Measurements from ENCODE around the gene GRIA1. TPM values are rescaled to one million over a fixed set of nuclear protein-coding genes. Genes with fewer than 3 reads are reported as not detected.

Gene GRIA1
- total RNA-seq, 4 donors from 2014 or later, result 0.48 to 1.00 TPM; not detected in 2

- H3K27me3 ChIP-seq, result no peaks in the 10 kb centered on the region
- TF ChIP-seq EP300 (IDR thresholded peaks at IDR 0.05; ENCODE audit: low read depth) (no peak), POLR2A (IDR thresholded peaks at IDR 0.05) (no peak), POLR2AphosphoS5 (IDR thresholded peaks at IDR 0.05) (no peak)
- TF ChIP-seq, protein P1, sequence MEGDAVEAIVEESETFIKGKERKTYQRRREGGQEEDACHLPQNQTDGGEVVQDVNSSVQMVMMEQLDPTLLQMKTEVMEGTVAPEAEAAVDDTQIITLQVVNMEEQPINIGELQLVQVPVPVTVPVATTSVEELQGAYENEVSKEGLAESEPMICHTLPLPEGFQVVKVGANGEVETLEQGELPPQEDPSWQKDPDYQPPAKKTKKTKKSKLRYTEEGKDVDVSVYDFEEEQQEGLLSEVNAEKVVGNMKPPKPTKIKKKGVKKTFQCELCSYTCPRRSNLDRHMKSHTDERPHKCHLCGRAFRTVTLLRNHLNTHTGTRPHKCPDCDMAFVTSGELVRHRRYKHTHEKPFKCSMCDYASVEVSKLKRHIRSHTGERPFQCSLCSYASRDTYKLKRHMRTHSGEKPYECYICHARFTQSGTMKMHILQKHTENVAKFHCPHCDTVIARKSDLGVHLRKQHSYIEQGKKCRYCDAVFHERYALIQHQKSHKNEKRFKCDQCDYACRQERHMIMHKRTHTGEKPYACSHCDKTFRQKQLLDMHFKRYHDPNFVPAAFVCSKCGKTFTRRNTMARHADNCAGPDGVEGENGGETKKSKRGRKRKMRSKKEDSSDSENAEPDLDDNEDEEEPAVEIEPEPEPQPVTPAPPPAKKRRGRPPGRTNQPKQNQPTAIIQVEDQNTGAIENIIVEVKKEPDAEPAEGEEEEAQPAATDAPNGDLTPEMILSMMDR (IDR thresholded peaks at IDR 0.05), result no peak
- no peak for DNase-seq
- in situ Hi-C loops (cut with MboI; ENCODE audit: low pct_ligation_motif_present in 1 of 4, low pct_unique_long_range_greater_than_20kb in 1 of 4, low sequenced_read_pairs in 3 of 4), result no loop called here
- H3K9me3 ChIP-seq, result no peaks in the 10 kb centered on the region
- no peak overlapping the region for H3K4me3 ChIP-seq
- intact Hi-C loops (cut with DNase I; ENCODE audit: low total_unique reads), result no loop called here
- no peaks in the 10 kb centered on the region for H3K36me3 ChIP-seq
- H3K4me1 ChIP-seq, result no peaks in the 10 kb centered on the region
- H3K27ac ChIP-seq, result no peak overlapping the region
- WGBS, 2 donors (ENCODE audit: low coverage in 1 of 2), result 51% methylated on average over 4 of the region's 4 CpGs
Observed at GRCh38 chr5:153470736-153471135, 19.7 kb upstream of the GRIA1 start.

DNA sequence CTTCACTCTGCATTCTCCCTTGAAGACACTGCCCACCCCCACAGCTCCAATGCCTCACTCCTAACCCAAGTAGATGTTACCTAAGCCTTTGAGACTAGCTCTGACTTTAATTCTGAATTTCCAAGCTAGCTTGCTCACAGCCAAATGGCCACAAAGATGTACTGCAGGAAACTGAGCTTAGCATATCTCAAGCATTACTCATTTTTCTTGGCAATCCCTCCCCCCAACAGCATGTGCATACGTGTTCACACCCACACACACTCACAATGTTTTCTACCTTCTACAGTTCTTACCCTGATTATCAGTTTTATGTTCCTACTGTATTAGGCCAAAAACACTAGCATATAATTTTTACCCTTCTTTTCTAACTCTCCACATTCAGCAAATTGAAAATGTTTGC, 13.7 kb upstream of the GRIA1 start:
- H3K27ac ChIP-seq, result no peak overlapping the region
- H3K27me3 ChIP-seq, result no peaks in the 10 kb centered on the region
- no peak for DNase-seq
- TF ChIP-seq EP300 (IDR thresholded peaks at IDR 0.05; ENCODE audit: low read depth), result no peak
- no peaks in the 10 kb centered on the region for H3K9me3 ChIP-seq
- WGBS, 2 donors (ENCODE audit: low coverage in 1 of 2), result 33 to 59% methylated on average over 1 of the region's 1 CpG
- H3K4me1 ChIP-seq, result no peaks in the 10 kb centered on the region
- in situ Hi-C loops (cut with MboI; ENCODE audit: low pct_ligation_motif_present in 1 of 4, low pct_unique_long_range_greater_than_20kb in 1 of 4, low sequenced_read_pairs in 3 of 4), result loop anchor here in 1 of 4 donors (25.0 kb wide), 1 partner anchor 486 kb away; no protein-coding TSS in a partner anchor
- no peak overlapping the region for H3K4me3 ChIP-seq
- intact Hi-C loops (cut with DNase I; ENCODE audit: low total_unique reads), result no loop called here
- no peaks in the 10 kb centered on the region for H3K36me3 ChIP-seq

DNA sequence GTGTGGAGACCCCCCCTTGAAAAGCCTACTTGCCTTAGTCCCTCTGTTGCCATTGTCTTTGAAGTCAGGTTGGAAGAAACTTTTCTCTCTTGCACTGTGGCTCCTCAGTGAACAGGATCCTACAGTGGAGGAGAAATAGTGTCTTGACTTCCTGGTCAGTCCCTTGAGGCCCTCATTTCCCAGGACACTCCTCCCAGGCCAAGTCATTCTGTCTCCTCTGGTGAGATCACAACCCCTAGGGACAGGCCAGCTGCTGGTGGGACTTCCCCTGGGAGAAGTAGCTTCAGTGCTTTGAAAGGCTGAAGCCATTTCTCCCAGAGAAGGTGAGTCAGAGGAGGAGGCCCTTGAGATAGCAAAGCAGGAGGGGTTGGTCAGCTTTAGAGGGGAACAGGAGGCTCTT, 10.1 kb upstream of the GRIA1 start:
- in situ Hi-C loops (cut with MboI; ENCODE audit: low pct_ligation_motif_present in 1 of 4, low pct_unique_long_range_greater_than_20kb in 1 of 4, low sequenced_read_pairs in 3 of 4) (loop anchor here in 1 of 4 donors (25.0 kb wide), 1 partner anchor 482 kb away; no protein-coding TSS in a partner anchor), intact Hi-C loops (cut with DNase I; ENCODE audit: low total_unique reads) (no loop called here)
- DNase-seq, result no peak
- TF ChIP-seq, protein P1 (IDR thresholded peaks at IDR 0.05), result no peak
- TF ChIP-seq EP300 (IDR thresholded peaks at IDR 0.05; ENCODE audit: low read depth), result no peak
- no peak for TF ChIP-seq POLR2A (IDR thresholded peaks at IDR 0.05)
- no peak for TF ChIP-seq POLR2AphosphoS5 (IDR thresholded peaks at IDR 0.05)
- no peaks in the 10 kb centered on the region for H3K9me3 ChIP-seq
- H3K36me3 ChIP-seq, result no peaks in the 10 kb centered on the region
- H3K4me3 ChIP-seq, result no peak overlapping the region
- H3K27me3 ChIP-seq, result no peaks in the 10 kb centered on the region
- H3K27ac ChIP-seq, result no peak overlapping the region
- H3K4me1 ChIP-seq, result no peaks in the 10 kb centered on the region

DNA sequence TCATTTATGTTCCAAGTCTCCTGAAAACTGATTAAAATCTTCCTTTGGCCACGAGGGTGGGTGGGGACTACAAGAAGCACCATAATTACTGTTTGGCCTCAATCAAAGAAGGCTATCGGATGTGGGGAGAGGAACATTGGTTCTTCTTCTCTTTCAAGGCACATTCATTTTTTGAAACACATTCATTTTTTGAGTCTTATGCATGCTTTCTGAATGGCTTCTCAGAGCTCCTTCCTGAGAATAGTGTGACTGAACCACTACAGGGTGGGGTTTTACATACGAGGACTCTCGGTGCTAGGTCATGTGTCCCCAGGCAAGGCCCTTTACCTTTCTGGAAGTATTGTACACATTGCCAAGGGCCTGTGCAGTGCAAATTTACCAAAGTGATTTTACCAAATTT, 7.0 kb upstream of the GRIA1 start:
- in situ Hi-C loops (cut with MboI; ENCODE audit: low pct_ligation_motif_present in 1 of 4, low pct_unique_long_range_greater_than_20kb in 1 of 4, low sequenced_read_pairs in 3 of 4) (loop anchor here in 1 of 4 donors (25.0 kb wide), 1 partner anchor 479 kb away; no protein-coding TSS in a partner anchor), intact Hi-C loops (cut with DNase I; ENCODE audit: low total_unique reads) (no loop called here)
- TF ChIP-seq, protein P1 (IDR thresholded peaks at IDR 0.05), result no peak
- TF ChIP-seq EP300 (IDR thresholded peaks at IDR 0.05; ENCODE audit: low read depth) (no peak), POLR2AphosphoS5 (IDR thresholded peaks at IDR 0.05) (no peak), POLR2A (IDR thresholded peaks at IDR 0.05) (no peak)
- Histone ChIP-seq H3K27ac (no peak overlapping the region), H3K9me3 (no peaks in the 10 kb centered on the region), H3K4me1 (no peaks in the 10 kb centered on the region), H3K27me3 (no peaks in the 10 kb centered on the region), H3K36me3 (no peaks in the 10 kb centered on the region), H3K4me3 (no peak overlapping the region)
- DNase-seq, result no peak
- WGBS, 2 donors (ENCODE audit: low coverage in 1 of 2), result 68 to 81% methylated on average over 3 to 4 of the region's 4 CpGs

- TF ChIP-seq POLR2AphosphoS5 (IDR thresholded peaks at IDR 0.05) (no peak), EP300 (IDR thresholded peaks at IDR 0.05; ENCODE audit: low read depth) (no peak), POLR2A (IDR thresholded peaks at IDR 0.05) (no peak)
- TF ChIP-seq, protein P1 (IDR thresholded peaks at IDR 0.05), result no peak
- 76% methylated on average over 2 of the region's 2 CpGs; no CpG with 5 or more reads in 1 of the 2 donors for WGBS, 2 donors (ENCODE audit: low coverage in 1 of 2)
- Histone ChIP-seq H3K4me3 (no peak overlapping the region), H3K27me3 (peaks cover 11% of the 10 kb centered on the region), H3K36me3 (no peaks in the 10 kb centered on the region), H3K9me3 (no peaks in the 10 kb centered on the region), H3K27ac (no peak overlapping the region), H3K4me1 (no peaks in the 10 kb centered on the region)
- DNase-seq, result no peak
- intact Hi-C loops (cut with DNase I; ENCODE audit: low total_unique reads) (no loop called here), in situ Hi-C loops (cut with MboI; ENCODE audit: low pct_ligation_motif_present in 1 of 4, low pct_unique_long_range_greater_than_20kb in 1 of 4, low sequenced_read_pairs in 3 of 4) (loop anchor here in 1 of 4 donors (25.0 kb wide), 1 partner anchor 477 kb away; no protein-coding TSS in a partner anchor)
Observed at GRCh38 chr5:153485641-153486040, 4.8 kb upstream of the GRIA1 start.

Measured in transverse colon (tissue), 4 donors.